ENCODE results near the gene NFIA.

The NFIA gene

GRCh38 chr1:61332796-61333195 lies 250.4 kb downstream of the NFIA start:
- Histone ChIP-seq H3K18ac (ENCODE audit: low read length) (no peak overlapping the region), H3K14ac (ENCODE audit: low read length) (no peak overlapping the region), H3K36me3 (ENCODE audit: control insufficient read depth in 1 of 2, insufficient read depth in 2 of 2, low read length in 2 of 2) (no peaks in the 10 kb centered on the region), H3K4me2 (ENCODE audit: low read length) (no peak overlapping the region), H3K9ac (ENCODE audit: low read length) (no peak overlapping the region), H4K91ac (ENCODE audit: low read depth, low read length) (no peak overlapping the region), H4K8ac (ENCODE audit: low read depth, low read length) (no peak overlapping the region), H3K79me2 (ENCODE audit: control insufficient read depth, insufficient read depth, low read length, poor library complexity) (no peaks in the 10 kb centered on the region), H2AFZ (ENCODE audit: insufficient read depth, low read length, poor library complexity) (no peak overlapping the region), H3K9me3 (ENCODE audit: insufficient read depth, low read depth, low read length) (no peaks in the 10 kb centered on the region), H3K27me3 (ENCODE audit: insufficient read depth, low read length) (no peaks in the 10 kb centered on the region), H2BK120ac (ENCODE audit: insufficient read depth, low read length, poor library complexity) (no peak overlapping the region), H2AK5ac (ENCODE audit: low read length) (no peak overlapping the region), H3K23ac (ENCODE audit: low read length) (no peak overlapping the region), H3K79me1 (ENCODE audit: low read length) (peaks cover 2% of the 10 kb centered on the region), H3K27ac (ENCODE audit: low read depth, low read length) (no peak overlapping the region), H3K4ac (ENCODE audit: low read depth, low read length) (no peak overlapping the region), H2BK12ac (ENCODE audit: low read length) (no peak overlapping the region), H2BK5ac (ENCODE audit: low read depth, low read length, poor library complexity) (no peak overlapping the region), H3K4me1 (ENCODE audit: control insufficient read depth in 1 of 2, insufficient read depth in 2 of 2, low read length in 2 of 2) (peaks cover 10% of the 10 kb centered on the region in 2 experiments), H3K4me3 (ENCODE audit: low read depth, low read length) (no peak overlapping the region), H4K12ac (ENCODE audit: low read depth, low read length) (no peak overlapping the region)
- no CpG with 5 or more reads among the region's 1 CpG for WGBS (ENCODE audit: extremely low coverage, insufficient coverage, insufficient read length)
- no peak for DNase-seq

- no peaks in the 10 kb centered on the region for H3K79me2 ChIP-seq (ENCODE audit: control insufficient read depth, insufficient read depth, low read length, poor library complexity)
- no peak overlapping the region for H4K91ac ChIP-seq (ENCODE audit: low read depth, low read length)
- no peak overlapping the region for H2BK5ac ChIP-seq (ENCODE audit: low read depth, low read length, poor library complexity)
- no CpG with 5 or more reads among the region's 14 CpGs for WGBS (ENCODE audit: extremely low coverage, insufficient coverage, insufficient read length)
- no peak overlapping the region for H3K23ac ChIP-seq (ENCODE audit: low read length)
- H3K27me3 ChIP-seq (ENCODE audit: insufficient read depth, low read length): no peaks in the 10 kb centered on the region
- no peak overlapping the region for H4K12ac ChIP-seq (ENCODE audit: low read depth, low read length)
- H3K4me1 ChIP-seq (ENCODE audit: control insufficient read depth in 1 of 2, insufficient read depth in 2 of 2, low read length in 2 of 2): peaks cover 11 to 12% of the 10 kb centered on the region in 2 experiments
- H3K9ac ChIP-seq (ENCODE audit: low read length): no peak overlapping the region
- H2AFZ ChIP-seq (ENCODE audit: insufficient read depth, low read length, poor library complexity): no peak overlapping the region
- H3K27ac ChIP-seq (ENCODE audit: low read depth, low read length): no peak overlapping the region
- H3K4me2 ChIP-seq (ENCODE audit: low read length): no peak overlapping the region
- no peak overlapping the region for H3K14ac ChIP-seq (ENCODE audit: low read length)
- no peak overlapping the region for H2BK120ac ChIP-seq (ENCODE audit: insufficient read depth, low read length, poor library complexity)
- DNase-seq: no peak
- H3K79me1 ChIP-seq (ENCODE audit: low read length): peaks cover 4% of the 10 kb centered on the region
- no peak overlapping the region for H3K4me3 ChIP-seq (ENCODE audit: low read depth, low read length)
- no peaks in the 10 kb centered on the region for H3K36me3 ChIP-seq (ENCODE audit: control insufficient read depth in 1 of 2, insufficient read depth in 2 of 2, low read length in 2 of 2)
- no peak overlapping the region for H4K8ac ChIP-seq (ENCODE audit: low read depth, low read length)
- no peak overlapping the region for H2AK5ac ChIP-seq (ENCODE audit: low read length)
- no peak overlapping the region for H3K4ac ChIP-seq (ENCODE audit: low read depth, low read length)
- H3K18ac ChIP-seq (ENCODE audit: low read length): no peak overlapping the region
- peak overlapping the region; percentile 50 for H2BK12ac ChIP-seq (ENCODE audit: low read length)
- no peaks in the 10 kb centered on the region for H3K9me3 ChIP-seq (ENCODE audit: insufficient read depth, low read depth, low read length)
Measured at GRCh38 chr1:61334718-61335589, 252.6 kb downstream of the NFIA start.

GRCh38 chr1:61337037-61337436 lies 254.7 kb downstream of the NFIA start:
- Histone ChIP-seq H3K27ac (ENCODE audit: low read depth, low read length) (no peak overlapping the region), H2BK120ac (ENCODE audit: insufficient read depth, low read length, poor library complexity) (no peak overlapping the region), H3K4me3 (ENCODE audit: low read depth, low read length) (no peak overlapping the region), H2BK5ac (ENCODE audit: low read depth, low read length, poor library complexity) (no peak overlapping the region), H3K18ac (ENCODE audit: low read length) (no peak overlapping the region), H2AFZ (ENCODE audit: insufficient read depth, low read length, poor library complexity) (no peak overlapping the region), H3K9me3 (ENCODE audit: insufficient read depth, low read depth, low read length) (no peaks in the 10 kb centered on the region), H3K27me3 (ENCODE audit: insufficient read depth, low read length) (no peaks in the 10 kb centered on the region), H2AK5ac (ENCODE audit: low read length) (no peak overlapping the region), H3K4ac (ENCODE audit: low read depth, low read length) (no peak overlapping the region), H3K9ac (ENCODE audit: low read length) (no peak overlapping the region), H2BK12ac (ENCODE audit: low read length) (peak overlapping the region; percentile 5), H4K12ac (ENCODE audit: low read depth, low read length) (no peak overlapping the region), H3K4me2 (ENCODE audit: low read length) (no peak overlapping the region), H4K8ac (ENCODE audit: low read depth, low read length) (no peak overlapping the region), H3K23ac (ENCODE audit: low read length) (no peak overlapping the region), H3K14ac (ENCODE audit: low read length) (no peak overlapping the region), H3K36me3 (ENCODE audit: control insufficient read depth in 1 of 2, insufficient read depth in 2 of 2, low read length in 2 of 2) (no peaks in the 10 kb centered on the region), H3K79me1 (ENCODE audit: low read length) (peaks cover 4% of the 10 kb centered on the region), H3K79me2 (ENCODE audit: control insufficient read depth, insufficient read depth, low read length, poor library complexity) (no peaks in the 10 kb centered on the region), H4K91ac (ENCODE audit: low read depth, low read length) (no peak overlapping the region), H3K4me1 (ENCODE audit: control insufficient read depth in 1 of 2, insufficient read depth in 2 of 2, low read length in 2 of 2) (peaks cover 11 to 12% of the 10 kb centered on the region in 2 experiments)
- no CpG with 5 or more reads among the region's 3 CpGs for whole genome bisulfite sequencing (ENCODE audit: extremely low coverage, insufficient coverage, insufficient read length)
- DNase-seq: no peak

GRCh38 chr1:61337441-61337951 lies 255.1 kb downstream of the NFIA start:
- Histone ChIP-seq H2AK5ac (ENCODE audit: low read length) (no peak overlapping the region), H2BK5ac (ENCODE audit: low read depth, low read length, poor library complexity) (no peak overlapping the region), H3K9ac (ENCODE audit: low read length) (no peak overlapping the region), H3K36me3 (ENCODE audit: control insufficient read depth in 1 of 2, insufficient read depth in 2 of 2, low read length in 2 of 2) (no peaks in the 10 kb centered on the region), H4K8ac (ENCODE audit: low read depth, low read length) (no peak overlapping the region), H3K79me2 (ENCODE audit: control insufficient read depth, insufficient read depth, low read length, poor library complexity) (no peaks in the 10 kb centered on the region), H3K18ac (ENCODE audit: low read length) (no peak overlapping the region), H3K4me1 (ENCODE audit: control insufficient read depth in 1 of 2, insufficient read depth in 2 of 2, low read length in 2 of 2) (peaks cover 11 to 12% of the 10 kb centered on the region in 2 experiments), H3K14ac (ENCODE audit: low read length) (no peak overlapping the region), H2BK12ac (ENCODE audit: low read length) (peak overlapping the region; percentile 24), H3K27ac (ENCODE audit: low read depth, low read length) (no peak overlapping the region), H3K79me1 (ENCODE audit: low read length) (peaks cover 4% of the 10 kb centered on the region), H3K9me3 (ENCODE audit: insufficient read depth, low read depth, low read length) (no peaks in the 10 kb centered on the region), H4K12ac (ENCODE audit: low read depth, low read length) (no peak overlapping the region), H3K27me3 (ENCODE audit: insufficient read depth, low read length) (no peaks in the 10 kb centered on the region), H2BK120ac (ENCODE audit: insufficient read depth, low read length, poor library complexity) (peak overlapping the region; percentile 48), H3K4me3 (ENCODE audit: low read depth, low read length) (no peak overlapping the region), H3K4me2 (ENCODE audit: low read length) (no peak overlapping the region), H3K4ac (ENCODE audit: low read depth, low read length) (no peak overlapping the region), H3K23ac (ENCODE audit: low read length) (no peak overlapping the region), H2AFZ (ENCODE audit: insufficient read depth, low read length, poor library complexity) (no peak overlapping the region), H4K91ac (ENCODE audit: low read depth, low read length) (no peak overlapping the region)
- no CpG with 5 or more reads among the region's 1 CpG for WGBS (ENCODE audit: extremely low coverage, insufficient coverage, insufficient read length)
- DNase-seq: no peak

All from trophoblast cell (in vitro differentiated cells and primary cell).